Activated CD4-positive, alpha-beta T cell treated with anti-CD3 and anti-CD28 coated beads for 4 hours (primary cell): ENCODE results near the gene SPECC1.
A peak's percentile ranks its signal among the peaks of the same experiment; 100 is the strongest.
"Not testable (repeated sequence)": the region's sequence is repeated elsewhere in the genome, so short reads cannot be mapped to it uniquely, and the experiment has no call there.

ENCODE experiments used
- DNase-seq, 2 donors: peaks; one replicate each; pipeline ENCODE4 v3.0.0-alpha.2; 2020

SPECC1 gene

GRCh38 chr17:20282526-20283308 is 273.6 kb downstream of the SPECC1 start:
- no peak for DNase-seq

- DNase-seq = no peak
Observed at GRCh38 chr17:20284022-20284421, 274.9 kb downstream of the SPECC1 start.

- no peak for DNase-seq
Observed at GRCh38 chr17:20284570-20285295, 275.6 kb downstream of the SPECC1 start.

GRCh38 chr17:20289984-20290383 is 280.8 kb downstream of the SPECC1 start:
- DNase-seq = no peak

- DNase-seq = no peak
Observed at GRCh38 chr17:20291853-20292252, 282.7 kb downstream of the SPECC1 start.

GRCh38 chr17:20293501-20293900 is 284.3 kb downstream of the SPECC1 start:
- DNase-seq = no peak

- no peak for DNase-seq
Observed at GRCh38 chr17:20294120-20294519, 285.0 kb downstream of the SPECC1 start.

GRCh38 chr17:20299013-20299412 is 289.9 kb downstream of the SPECC1 start:
- no peak for DNase-seq

GRCh38 chr17:20300436-20300934 is 291.3 kb downstream of the SPECC1 start:
- DNase-seq = no peak

- no peak for DNase-seq
Observed at GRCh38 chr17:20302246-20302917, 293.2 kb downstream of the SPECC1 start.

- DNase-seq = no peak
Observed at GRCh38 chr17:20304961-20305360, 295.8 kb downstream of the SPECC1 start.

GRCh38 chr17:20306924-20307323 is 297.8 kb downstream of the SPECC1 start:
- DNase-seq = no peak

- DNase-seq = no peak
Observed at GRCh38 chr17:20307326-20307910, 298.3 kb downstream of the SPECC1 start.

- no peak for DNase-seq
Observed at GRCh38 chr17:20310481-20310880, 301.3 kb downstream of the SPECC1 start.

GRCh38 chr17:20313306-20313705 is 304.1 kb downstream of the SPECC1 start:
- no peak for DNase-seq

- DNase-seq = no peak
Observed at GRCh38 chr17:20313891-20314290, 304.7 kb downstream of the SPECC1 start.

- no peak for DNase-seq
Observed at GRCh38 chr17:20314834-20315233, 305.7 kb downstream of the SPECC1 start.

- no peak for DNase-seq
Observed at GRCh38 chr17:20315311-20315710, 306.2 kb downstream of the SPECC1 start.

- DNase-seq = no peak
Observed at GRCh38 chr17:20315821-20316220, 306.7 kb downstream of the SPECC1 start.

- peak; percentile 66 to 73 for DNase-seq
Observed at GRCh38 chr17:20320535-20321229, 311.5 kb downstream of the SPECC1 start.

- DNase-seq = not testable (repeated sequence)
Observed at GRCh38 chr17:20321357-20321756, 312.2 kb downstream of the SPECC1 start.

- DNase-seq = not testable (repeated sequence)
Observed at GRCh38 chr17:20327739-20328138, 318.6 kb downstream of the SPECC1 start.
